GM12878 (cell line): ENCODE data around the gene IFRD2. TPM values are rescaled to one million over a fixed set of nuclear protein-coding genes. Genes with fewer than 3 reads are reported as not detected.

Source experiments
- ATAC-seq: fragments of 200-7000 bp; cut with Tn5 transposase; 3 replicates; pipeline ENCODE4 v1.9.1; 2020; ENCODE audit warnings: mild to moderate bottlenecking, moderate library complexity
- BruUV-seq: library from RNA; stranded (reverse); fragments of 400-500 nt; replicated peaks from 2 replicates; lab custom pipeline; 2021; lab: Mats Ljungman, UMichigan
- CTCF ChIA-PET: fragments of 300-600 bp; sonication (Branson Sonifier 250); formaldehyde crosslinking; extraction: SDS; loops from one replicate; lab custom pipeline; 2021; ENCODE audit warnings: inconsistent platforms; lab: Yijun Ruan, JAX
- POLR2A ChIA-PET: fragments of 350-600 bp; formaldehyde crosslinking; extraction: SDS; loops from one replicate; lab custom pipeline; 2021; ENCODE audit warnings: inconsistent platforms; lab: Charles Lee
- RAD21 ChIA-PET: fragments of 300-600 bp; sonication (Branson Sonifier 250); formaldehyde crosslinking; loops from one replicate; lab custom pipeline; 2023; ENCODE audit warnings: antibody characterized with exemption; ENCODE audit not compliant: unreplicated experiment; lab: Charles Lee
- SMC1A ChIA-PET: fragments of 300-600 bp; sonication (Branson Sonifier 250); formaldehyde crosslinking; loops from one replicate; lab custom pipeline; 2023; ENCODE audit not compliant: unreplicated experiment, uncharacterized antibody; lab: Charles Lee
- DNase-seq: peaks from one replicate; pipeline ENCODE4 v3.0.0-alpha.2; 2011; ENCODE audit warnings: low read depth, low spot score
- FAIRE-seq: peaks from 3 replicates; lab custom pipeline; 2011; peaks lifted over from hg19 to GRCh38; lab: Jason Lieb, UNC
- H2AFZ ChIP-seq: 2 replicates; pipeline ENCODE4 v1.6.0; 2011; ENCODE audit warnings: low read depth, low read length, control low read depth; ENCODE audit not compliant: control insufficient read depth
- H3K27ac ChIP-seq: 2 replicates; pipeline ENCODE4 v1.5.1; 2011; ENCODE audit warnings: control low read depth; ENCODE audit not compliant: control insufficient read depth, insufficient read depth
- H3K27me3 ChIP-seq, 2 experiments: replicated peaks in 1 of 2; 2 replicates each; pipeline versions ENCODE4 v1.6.0 to v1.6.1; 2011; ENCODE audit warnings: low read length in 1 of 2; ENCODE audit not compliant: control insufficient read depth in 2 of 2, insufficient read depth in 2 of 2
- H3K36me3 ChIP-seq, 2 experiments: 2 replicates each; pipeline ENCODE4 v1.5.1; 2011; ENCODE audit warnings: low read length in 1 of 2; ENCODE audit not compliant: control insufficient read depth in 2 of 2, insufficient read depth in 2 of 2
- H3K4me1 ChIP-seq: 2 replicates; pipeline ENCODE4 v1.6.1; 2011; ENCODE audit warnings: mild to moderate bottlenecking, low read length, moderate library complexity, mixed read lengths; ENCODE audit not compliant: control insufficient read depth, insufficient read depth
- H3K4me2 ChIP-seq: 2 replicates; pipeline ENCODE4 v1.6.0; 2011; ENCODE audit warnings: control low read depth; ENCODE audit not compliant: control insufficient read depth, insufficient read depth
- H3K4me3 ChIP-seq: fragments of 200-600 bp; sonication (generic); 2 replicates; pipeline ENCODE4 v1.5.1; 2016
- H3K79me2 ChIP-seq: 2 replicates; pipeline ENCODE4 v1.6.0; 2011; ENCODE audit warnings: low read length; ENCODE audit not compliant: control insufficient read depth, insufficient read depth
- H3K9ac ChIP-seq: 2 replicates; pipeline ENCODE4 v1.8.0; 2011; ENCODE audit warnings: low read length, control low read depth, mixed read lengths; ENCODE audit not compliant: control insufficient read depth, insufficient read depth
- H3K9me3 ChIP-seq: replicated peaks from 3 replicates; pipeline ENCODE4 v1.5.1; 2011; ENCODE audit warnings: mild to moderate bottlenecking, low read length; ENCODE audit not compliant: control insufficient read depth, insufficient read depth
- H4K20me1 ChIP-seq: 2 replicates; pipeline ENCODE4 v1.6.0; 2011; ENCODE audit not compliant: control insufficient read depth, insufficient read depth
- CREM ChIP-seq: IDR thresholded peaks from 2 replicates; pipeline ENCODE4 v1.6.1; 2014; ENCODE audit warnings: antibody characterized with exemption, low read depth
- HDAC2 ChIP-seq: fragments of 200-600 bp; sonication (generic); IDR thresholded peaks from 2 replicates; pipeline ENCODE4 v1.6.1; 2017
- IRF4 ChIP-seq: IDR thresholded peaks from 2 replicates; pipeline ENCODE4 v1.6.1; 2011; ENCODE audit warnings: low read depth, low read length
- SP1 ChIP-seq: IDR thresholded peaks from one replicate; pipeline ENCODE4 v1.6.1; 2011; ENCODE audit warnings: low read depth, low read length
- SPI1 ChIP-seq: IDR thresholded peaks from 2 replicates; pipeline ENCODE4 v1.6.1; 2011; ENCODE audit warnings: low read depth, mild to moderate bottlenecking, low read length, moderate library complexity, borderline replicate concordance; ENCODE audit not compliant: insufficient read depth
- YY1 ChIP-seq: IDR thresholded peaks from 2 replicates; pipeline ENCODE4 v1.6.1; 2011; ENCODE audit warnings: low read depth, mild to moderate bottlenecking, low read length
- ZNF274 ChIP-seq: IDR thresholded peaks from one replicate; pipeline ENCODE4 v1.8.0; 2011; ENCODE audit not compliant: insufficient read length, insufficient read depth
- ZNF384 ChIP-seq: IDR thresholded peaks from 2 replicates; pipeline ENCODE4 v1.6.1; 2012; ENCODE audit warnings: low read depth, mild to moderate bottlenecking, low read length, improper control_type of control experiment, borderline replicate concordance
- ZNF622 ChIP-seq: fragments of 450-650 bp; IDR thresholded peaks from 2 replicates; pipeline ENCODE4 v1.6.1; 2017; ENCODE audit warnings: mild to moderate bottlenecking, inconsistent platforms
- WGBS: methylation state at CpG from one replicate; pipeline ENCODE4 v1.1.6; 2016; ENCODE audit warnings: low lambda C conversion rate; ENCODE audit not compliant: insufficient replicate concordance, insufficient coverage; ENCODE audit errors: missing lambda C conversion rate; 5-methylcytosine and 5-hydroxymethylcytosine counted together
- in situ Hi-C: fragments of 300-500 bp; cut with MboI; formaldehyde crosslinking; loops from 9 replicates; pipeline ENCODE4 v1.14.3; 2018; ENCODE audit warnings: mixed read lengths
- intact Hi-C: fragments of 100-400 bp; cut with micrococcal nuclease; formaldehyde crosslinking; loops from one replicate; pipeline ENCODE4 v1.14.2; 2022; ENCODE audit not compliant: unreplicated experiment
- polyA plus RNA-seq, 11 experiments: library from polyadenylated mRNA; depleted of rRNA in 4 of 11; unstranded in 6 of 11; stranded (reverse) in 5 of 11; fragments of >200 nt; fragmentation: Nextera tagmentation in 4 of 11; fragmentation: Illumina TruSeq in 1 of 11; extraction: Ambion mirVana in 4 of 11; extraction: Trizol in 1 of 11; gene quantifications; 1 replicate in 1 of 11; 2 replicates in 10 of 11; pipeline versions ENCODE4 v1.2.1 to v1.2.3, GENCODE V29; 2011 to 2016; ENCODE audit warnings: inconsistent platforms in 2 of 11, missing spikeins in 2 of 11, low read depth in 1 of 11
- total RNA-seq, 4 experiments: library from RNA; depleted of rRNA in 3 of 4; stranded (reverse); fragments of >200 nt in 3 of 4; fragmentation: Illumina TruSeq in 1 of 4; extraction: Trizol in 1 of 4; gene quantifications; 2 replicates each; pipeline versions ENCODE4 v1.2.1 to v1.2.3, GENCODE V29; 2013 to 2021

IFRD2 gene
- total and polyA plus RNA-seq, 10 of the 15 experiments (the other 5 are each of a cell fraction or from before 2014, with no cell fraction given): 19.1 to 153 (median 80.3) TPM

GRCh38 chr3:50338965-50339364 lies 46.7 kb upstream of the IFRD2 start:
- Histone ChIP-seq H3K4me1 (peaks cover 8% of the 10 kb centered on the region; the same call in 1 of the 2 replicates), H3K36me3 (peaks cover 1 to 4% of the 10 kb centered on the region in 2 experiments), H2AFZ (peak overlapping the region; percentile 52), H3K9ac (peak overlapping the region; percentile 86), H4K20me1 (no peaks in the 10 kb centered on the region; the same call in 1 of the 2 replicates), H3K4me3 (peak overlapping the region; percentile 96), H3K9me3 (no peaks in the 10 kb centered on the region), H3K27ac (peak overlapping the region; percentile 92), H3K4me2 (peak overlapping the region; percentile 75), H3K27me3 (no peaks in the 10 kb centered on the region), H3K79me2 (peaks cover 65% of the 10 kb centered on the region)
- WGBS: 3% methylated on average over 5 of the region's 5 CpGs
- SMC1A ChIA-PET: interaction anchor here (0.7 to 1.6 kb wide), 3 partner anchors 11 to 468 kb away, joined by 3 to 8 read pairs (median 3); partner anchors contain the start of genes CYB561D2 and NPRL2
- BruUV-seq: no TSS peak
- in situ Hi-C loops (loop anchor here (10.0 kb wide), 1 partner anchor 1056 kb away; the partner anchor contains the start of gene RBM15B), intact Hi-C loops (loop anchor here (5.0 kb wide), 2 partner anchors 42 to 102 kb away; partner anchors contain the start of genes GNAI2, HYAL3 and NAA80)
- no peak for DNase-seq
- CTCF ChIA-PET: interaction anchor here (0.6 to 10.5 kb wide), 6 partner anchors 10 to 91 kb away, joined by 3 to 72 read pairs (median 4); partner anchors contain the start of genes CYB561D2, HYAL2, HYAL3 and NAA80
- ATAC-seq: no peak
- no peak for FAIRE-seq
- POLR2A ChIA-PET: interaction anchor here (0.6 to 7.0 kb wide), 9 partner anchors 11 to 870 kb away, joined by 3 to 84 read pairs (median 4); partner anchors contain the start of genes CYB561D2, GNAI2, NPRL2 and TUSC2
- RAD21 ChIA-PET: no interaction called here
- TF ChIP-seq CREM (no peak), ZNF384 (peak; percentile 37; the same call in 1 of the 2 replicates), SPI1 (0 out of 2 replicates have a peak, but pooled peaks have one; percentile 21), SP1 (no peak), ZNF274 (no peak), IRF4 (no peak), YY1 (peak; percentile 66), ZNF622 (no peak), HDAC2 (no peak)
